EH (cell line): ENCODE data around the gene STRA6.

Experiments used
- DNase-seq: peaks from one replicate; pipeline ENCODE4 v3.0.0-alpha.2; 2015; ENCODE audit warnings: low read depth

STRA6 gene

DNA sequence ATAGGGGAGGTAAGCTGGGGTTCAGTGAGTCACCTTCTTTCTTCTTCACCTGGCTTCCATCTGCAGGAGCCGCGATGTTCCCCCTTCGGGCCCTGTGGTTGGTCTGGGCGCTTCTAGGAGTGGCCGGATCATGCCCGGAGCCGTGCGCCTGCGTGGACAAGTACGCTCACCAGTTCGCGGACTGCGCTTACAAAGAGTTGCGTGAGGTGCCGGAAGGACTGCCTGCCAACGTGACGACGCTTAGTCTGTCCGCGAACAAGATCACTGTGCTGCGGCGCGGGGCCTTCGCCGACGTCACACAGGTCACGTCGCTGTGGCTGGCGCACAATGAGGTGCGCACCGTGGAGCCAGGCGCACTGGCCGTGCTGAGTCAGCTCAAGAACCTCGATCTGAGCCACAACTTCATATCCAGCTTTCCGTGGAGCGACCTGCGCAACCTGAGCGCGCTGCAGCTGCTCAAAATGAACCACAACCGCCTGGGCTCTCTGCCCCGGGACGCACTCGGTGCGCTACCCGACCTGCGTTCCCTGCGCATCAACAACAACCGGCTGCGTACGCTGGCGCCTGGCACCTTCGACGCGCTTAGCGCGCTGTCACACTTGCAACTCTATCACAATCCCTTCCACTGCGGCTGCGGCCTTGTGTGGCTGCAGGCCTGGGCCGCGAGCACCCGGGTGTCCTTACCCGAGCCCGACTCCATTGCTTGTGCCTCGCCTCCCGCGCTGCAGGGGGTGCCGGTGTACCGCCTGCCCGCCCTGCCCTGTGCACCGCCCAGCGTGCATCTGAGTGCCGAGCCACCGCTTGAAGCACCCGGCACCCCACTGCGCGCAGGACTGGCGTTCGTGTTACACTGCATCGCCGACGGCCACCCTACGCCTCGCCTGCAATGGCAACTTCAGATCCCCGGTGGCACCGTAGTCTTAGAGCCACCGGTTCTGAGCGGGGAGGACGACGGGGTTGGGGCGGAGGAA is 69.6 kb downstream of the STRA6 start:
- DNase-seq = no peak

DNA sequence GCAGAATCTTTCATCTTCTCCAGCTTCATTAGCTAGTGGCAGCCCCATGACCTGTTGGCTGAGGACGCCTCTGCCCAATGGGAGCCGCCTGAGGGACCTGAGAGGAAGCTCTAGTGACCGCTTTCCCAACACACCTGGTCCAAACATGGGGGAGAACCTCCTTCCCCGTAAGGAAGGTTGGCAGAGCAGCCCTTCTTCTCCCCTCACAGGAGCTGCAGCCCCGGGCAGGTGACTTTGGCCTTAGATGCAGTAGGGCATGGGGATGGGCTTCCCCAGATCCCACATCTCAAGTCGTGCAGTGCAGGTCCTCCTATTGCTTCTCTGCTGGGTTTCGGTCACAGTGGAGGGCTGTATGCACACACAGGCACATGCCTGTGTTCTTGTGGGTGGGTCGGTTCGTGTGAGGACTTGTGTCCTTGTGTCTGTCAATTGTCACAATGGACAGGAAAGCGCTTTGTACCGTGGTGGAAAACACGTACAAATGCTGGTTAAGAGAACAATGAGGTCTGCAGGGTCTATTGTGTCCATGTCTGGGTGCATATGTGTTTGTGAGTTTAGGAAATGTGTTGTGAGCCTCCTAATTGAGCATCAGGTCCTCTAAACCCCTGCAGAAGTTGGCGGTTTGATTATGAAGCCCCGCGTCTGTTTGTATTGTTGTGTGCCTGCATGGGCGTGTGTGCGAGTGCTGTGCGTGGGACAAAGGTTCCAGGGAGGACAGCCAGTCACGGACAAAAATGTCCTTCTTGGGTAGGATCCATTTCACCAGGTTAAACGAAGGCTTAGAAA is 70.8 kb downstream of the STRA6 start:
- DNase-seq = no peak

DNA sequence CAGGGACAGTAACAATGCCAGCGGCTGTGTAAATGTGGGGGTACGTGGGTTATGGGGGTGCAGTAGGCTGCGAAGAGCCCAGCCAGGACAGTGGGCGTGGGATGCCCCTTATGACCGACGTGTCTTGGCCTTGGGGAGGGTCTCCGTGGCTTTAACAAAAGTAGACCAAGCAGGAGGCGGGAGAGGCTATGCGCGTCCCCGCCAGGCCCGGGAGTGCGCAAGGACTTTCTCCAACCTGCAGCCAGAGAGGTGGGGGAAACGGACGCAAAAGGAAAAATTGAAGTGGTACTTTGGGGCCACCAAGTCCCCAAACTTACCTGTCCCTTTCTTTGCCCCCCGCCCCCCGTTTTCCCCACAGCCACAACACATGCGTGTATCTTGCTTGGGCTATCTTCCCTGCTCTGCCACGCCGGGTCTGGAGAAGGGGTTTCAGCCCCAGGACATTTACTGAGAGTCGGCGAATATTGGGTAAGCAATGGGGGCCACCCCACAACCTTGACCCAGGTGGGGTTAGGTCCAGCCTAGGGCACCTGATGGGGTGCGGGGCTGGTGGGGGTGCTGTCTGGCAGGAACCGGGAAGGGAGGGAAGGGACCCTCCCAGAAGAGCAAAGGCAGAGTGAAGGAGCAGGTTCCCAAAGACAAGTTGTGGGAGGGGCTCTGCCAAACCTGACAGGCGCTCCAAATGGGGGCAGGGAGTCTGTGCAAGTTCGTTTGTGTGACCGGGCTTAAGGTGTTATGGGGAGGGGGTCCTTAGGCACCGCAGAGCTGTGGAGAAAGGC is 71.5 kb downstream of the STRA6 start:
- DNase-seq = no peak

DNA sequence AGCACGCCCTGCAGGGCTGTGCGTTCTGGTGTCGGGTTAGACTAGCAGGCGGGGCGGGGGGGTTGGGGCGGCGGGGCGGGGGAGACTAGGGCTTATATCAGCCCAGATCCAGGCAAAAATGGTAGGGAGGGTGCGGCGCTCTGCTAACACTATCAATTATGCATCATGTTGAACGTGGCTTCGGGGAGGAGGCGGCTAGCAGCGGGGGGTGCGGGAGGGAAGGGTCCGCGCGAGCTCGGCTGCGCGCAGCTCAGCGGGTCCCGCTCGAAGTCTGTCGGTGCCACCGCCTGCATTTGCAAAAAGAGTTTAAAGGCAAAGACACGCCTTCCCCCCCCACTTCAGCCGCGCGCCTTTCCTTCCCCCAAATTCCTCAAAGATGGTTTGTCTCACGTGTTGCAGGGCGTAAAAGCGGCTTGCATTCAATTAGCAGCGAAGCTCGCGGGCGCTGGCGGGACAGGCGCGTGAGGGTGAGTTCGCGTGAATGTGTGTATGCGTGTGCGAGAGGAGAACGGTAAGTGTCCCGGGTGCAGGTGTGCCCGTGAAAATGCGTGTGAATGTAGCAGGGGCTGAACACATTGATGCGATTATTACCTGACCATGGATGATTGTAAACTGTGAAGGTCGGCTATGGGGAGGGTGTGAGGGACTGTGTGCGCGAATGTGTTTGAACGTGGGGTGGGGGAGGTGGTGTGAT is 72.3 kb downstream of the STRA6 start, which contains the start of gene ISLR2:
TSS of gene ISLR2 (plus strand) at position 432 of the 694 bp plus-strand sequence. CDS start 2,169 bp downstream, outside the sequence.
- no peak for DNase-seq

GRCh38 chr15:74129586-74130154 is 72.9 kb downstream of the STRA6 start:
- no peak for DNase-seq
